Stomach (tissue), 9 donors: ENCODE measurements around the gene APLF. TPM values are rescaled to one million over a fixed set of nuclear protein-coding genes. Genes with fewer than 3 reads are reported as not detected.

ENCODE experiments used
- DNase-seq, 2 donors: peaks; one replicate each; pipeline versions ENCODE4 v3.0.0 to v3.0.0-alpha.2; 2013 to 2019
- H3K27ac ChIP-seq, 5 donors: fragments of 200-600 bp in 4 of 5; sonication (generic) in 4 of 5; one replicate each; pipeline ENCODE4 v1.5.1; 2013 to 2019; ENCODE audit warnings: mild to moderate bottlenecking in 1 of 5, moderate library complexity in 1 of 5
- H3K27me3 ChIP-seq, 3 donors: fragments of 200-600 bp; sonication (generic); one replicate each; pipeline ENCODE4 v1.5.1; 2017 to 2019; ENCODE audit warnings: mixed run types in 1 of 3
- H3K36me3 ChIP-seq, 4 donors: fragments of 200-600 bp; sonication (generic); 1 replicate in 3 of 4; 2 replicates in 1 of 4; pipeline ENCODE4 v1.5.1; 2016 to 2019
- H3K4me1 ChIP-seq, 4 donors: fragments of 200-600 bp; sonication (generic); one replicate each; pipeline ENCODE4 v1.5.1; 2016 to 2019
- H3K4me3 ChIP-seq, 4 donors: fragments of 200-600 bp; sonication (generic) in 3 of 4; one replicate each; pipeline ENCODE4 v1.5.1; 2016 to 2019; ENCODE audit warnings: mild to moderate bottlenecking in 1 of 4
- H3K9me3 ChIP-seq, 4 donors: fragments of 200-600 bp; sonication (generic); one replicate each; pipeline ENCODE4 v1.5.1; 2016 to 2019
- CTCF ChIP-seq, 7 experiments: fragments of 450-650 bp in 4 of 7; fragments of 200-600 bp in 3 of 7; sonication (generic) in 3 of 7; IDR thresholded peaks; one replicate each; pipeline ENCODE4 v1.5.1; 2016 to 2019; ENCODE audit warnings: antibody characterized with exemption in 7 of 7, control low read depth in 2 of 7, mild to moderate bottlenecking in 1 of 7
- EP300 ChIP-seq: sonication (generic); formaldehyde crosslinking; IDR thresholded peaks from one replicate; pipeline ENCODE4 v1.6.1; 2017; ENCODE audit warnings: antibody characterized with exemption
- POLR2A ChIP-seq, 4 donors: fragments of 450-650 bp; IDR thresholded peaks; one replicate each; pipeline ENCODE4 v1.6.1; 2016; ENCODE audit warnings: antibody characterized with exemption in 4 of 4, control low read depth in 2 of 4, mild to moderate bottlenecking in 1 of 4, moderate library complexity in 1 of 4
- POLR2AphosphoS5 ChIP-seq, 3 donors: sonication (generic); formaldehyde crosslinking; IDR thresholded peaks; one replicate each; pipeline ENCODE4 v1.6.1; 2016; ENCODE audit warnings: antibody characterized with exemption in 3 of 3
- WGBS, 5 donors: extraction: QIAGEN DNeasy Blood & Tissue Kit in 3 of 5; methylation state at CpG; one replicate each; pipeline versions ENCODE4 v1.1.5 to v1.1.7; 2013 to 2018; 5-methylcytosine and 5-hydroxymethylcytosine counted together
- intact Hi-C: fragments of 100-400 bp; cut with DNase I; formaldehyde crosslinking; loops from one replicate; pipeline ENCODE4 v1.15.1; 2023; ENCODE audit warnings: low total_unique reads
- polyA plus RNA-seq, 3 donors: library from polyadenylated mRNA; stranded (reverse); fragments of 200-250 nt; gene quantifications; one replicate each; pipeline ENCODE4 v1.2.3, GENCODE V29; 2013
- total RNA-seq, 5 donors: library from RNA; depleted of rRNA; stranded (reverse); fragments of >200 nt; gene quantifications; one replicate each; pipeline versions ENCODE4 v1.1.0 to v1.2.3, GENCODE V29; 2014 to 2016
- donor health status: healthy with polysubstance abuse.
- donor health status: Bipolar disorder and iron deficiency.
- donor health status: healthy.

Gene APLF
- total and polyA plus RNA-seq, 8 donors: 0.29 to 9.4 (median 0.77) TPM

DNA sequence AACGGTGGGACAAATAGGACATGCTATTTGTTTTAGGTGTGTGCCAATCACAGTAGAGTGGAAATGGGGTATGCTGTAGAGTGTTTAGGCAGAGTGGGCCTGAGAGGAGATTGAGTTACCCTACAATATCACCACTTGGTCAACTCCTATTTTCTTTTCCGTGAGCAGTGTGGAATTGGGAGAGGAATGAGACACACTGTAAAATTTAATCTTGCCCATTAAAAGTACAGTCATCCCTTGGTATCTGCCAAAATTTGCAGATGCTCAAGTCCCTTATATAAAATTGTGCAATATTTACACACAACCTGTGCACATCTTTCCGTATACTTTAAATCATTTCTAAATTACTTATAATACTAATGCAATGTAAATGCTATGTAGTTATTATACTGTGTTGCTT is 12.7 kb upstream of the APLF start:
- no peak for DNase-seq
- H3K4me1 ChIP-seq: no peaks in the 10 kb centered on the region
- intact Hi-C loops: no loop called here
- H3K9me3 ChIP-seq: no peaks in the 10 kb centered on the region
- 88 to 93% (median 91%) methylated on average over 3 of the region's 3 CpGs for WGBS, 5 donors
- no peak for TF ChIP-seq CTCF (IDR thresholded peaks at IDR 0.05)
- no peak overlapping the region for H3K27ac ChIP-seq
- H3K4me3 ChIP-seq: no peak overlapping the region
- H3K36me3 ChIP-seq: no peaks in the 10 kb centered on the region
- H3K27me3 ChIP-seq: no peaks in the 10 kb centered on the region

- Histone ChIP-seq H3K4me1 (no peaks in the 10 kb centered on the region), H3K4me3 (no peak overlapping the region), H3K9me3 (no peaks in the 10 kb centered on the region), H3K36me3 (no peaks in the 10 kb centered on the region), H3K27ac (no peak overlapping the region), H3K27me3 (no peaks in the 10 kb centered on the region)
- intact Hi-C loops: no loop called here
- 85 to 94% (median 89%) methylated on average over 4 of the region's 4 CpGs for WGBS, 5 donors
- no peak for DNase-seq
- TF ChIP-seq POLR2AphosphoS5 (IDR thresholded peaks at IDR 0.05): no peak
- TF ChIP-seq EP300: no peak
- no peak for TF ChIP-seq POLR2A (IDR thresholded peaks at IDR 0.05)
- TF ChIP-seq CTCF (IDR thresholded peaks at IDR 0.05): no peak
Observed at GRCh38 chr2:68456198-68456597, 11.2 kb upstream of the APLF start.

GRCh38 chr2:68458981-68459380 is 8.4 kb upstream of the APLF start:
- no peak for TF ChIP-seq CTCF (IDR thresholded peaks at IDR 0.05)
- TF ChIP-seq POLR2A (IDR thresholded peaks at IDR 0.05): no peak
- TF ChIP-seq POLR2AphosphoS5 (IDR thresholded peaks at IDR 0.05): no peak
- TF ChIP-seq EP300: no peak
- no peak overlapping the region for H3K4me3 ChIP-seq
- H3K27ac ChIP-seq: no peak overlapping the region
- H3K36me3 ChIP-seq: no peaks in the 10 kb centered on the region
- DNase-seq: no peak
- 52 to 67% (median 56%) methylated on average over 1 of the region's 1 CpG for WGBS, 5 donors
- peaks cover 0 to 6% (median 0%) of the 10 kb centered on the region in 4 donors for H3K4me1 ChIP-seq
- no peaks in the 10 kb centered on the region for H3K9me3 ChIP-seq
- no peaks in the 10 kb centered on the region for H3K27me3 ChIP-seq
- intact Hi-C loops: no loop called here

DNA sequence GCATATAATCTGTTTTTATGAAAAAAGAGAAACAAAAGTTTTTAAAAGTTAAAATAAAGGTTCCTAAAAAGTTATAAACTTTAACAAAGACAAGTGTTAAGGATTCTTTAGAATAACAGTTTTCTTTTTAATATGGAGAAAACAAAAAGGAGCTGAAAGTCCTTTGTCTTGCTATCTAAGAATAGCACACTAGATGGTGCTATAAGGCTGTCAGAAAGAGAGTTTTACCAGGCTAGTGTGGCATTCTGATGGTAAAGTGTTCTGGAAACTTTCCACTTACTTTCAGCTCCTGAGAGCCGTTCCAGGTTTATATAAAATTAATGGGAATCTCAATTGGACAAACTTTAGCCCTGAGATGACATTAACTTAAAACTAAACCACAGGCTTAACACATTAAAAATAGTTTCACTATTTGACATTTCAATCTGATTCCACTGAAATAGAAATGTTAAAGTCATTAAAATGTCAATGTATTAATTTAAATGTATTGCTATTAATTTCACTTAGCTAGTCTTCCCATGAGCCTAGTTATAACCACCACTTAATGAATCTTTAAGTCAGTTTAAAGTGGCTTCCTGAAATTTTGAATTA is 4.0 kb upstream of the APLF start:
- Histone ChIP-seq H3K9me3 (no peaks in the 10 kb centered on the region), H3K27me3 (no peaks in the 10 kb centered on the region), H3K4me1 (peaks cover 0 to 31% (median 12%) of the 10 kb centered on the region in 4 donors), H3K27ac (no peak overlapping the region), H3K4me3 (no peak overlapping the region), H3K36me3 (no peaks in the 10 kb centered on the region)
- intact Hi-C loops: loop anchor here (10.0 kb wide), 1 partner anchor 251 kb away; no protein-coding TSS in a partner anchor
- TF ChIP-seq CTCF (IDR thresholded peaks at IDR 0.05) (peak in 5 of 7 experiments; percentile 34 to 73 (median 61)), EP300 (no peak), POLR2A (IDR thresholded peaks at IDR 0.05) (no peak), POLR2AphosphoS5 (IDR thresholded peaks at IDR 0.05) (no peak)
- peak in 1 of 2 donors; percentile 82 for DNase-seq
- 0 to 1% (median 0%) methylated on average over 1 of the region's 1 CpG for WGBS, 5 donors
